Activated CD4-positive, alpha-beta T cell treated with anti-CD3 and anti-CD28 coated beads for 4 hours (primary cell): ENCODE measurements around the gene TSNAXIP1.
A peak's percentile ranks its signal among the peaks of the same experiment; 100 is the strongest.

ENCODE experiments used
- DNase-seq, 2 donors: peaks; one replicate each; pipeline ENCODE4 v3.0.0-alpha.2; 2020

The TSNAXIP1 gene, protein sequence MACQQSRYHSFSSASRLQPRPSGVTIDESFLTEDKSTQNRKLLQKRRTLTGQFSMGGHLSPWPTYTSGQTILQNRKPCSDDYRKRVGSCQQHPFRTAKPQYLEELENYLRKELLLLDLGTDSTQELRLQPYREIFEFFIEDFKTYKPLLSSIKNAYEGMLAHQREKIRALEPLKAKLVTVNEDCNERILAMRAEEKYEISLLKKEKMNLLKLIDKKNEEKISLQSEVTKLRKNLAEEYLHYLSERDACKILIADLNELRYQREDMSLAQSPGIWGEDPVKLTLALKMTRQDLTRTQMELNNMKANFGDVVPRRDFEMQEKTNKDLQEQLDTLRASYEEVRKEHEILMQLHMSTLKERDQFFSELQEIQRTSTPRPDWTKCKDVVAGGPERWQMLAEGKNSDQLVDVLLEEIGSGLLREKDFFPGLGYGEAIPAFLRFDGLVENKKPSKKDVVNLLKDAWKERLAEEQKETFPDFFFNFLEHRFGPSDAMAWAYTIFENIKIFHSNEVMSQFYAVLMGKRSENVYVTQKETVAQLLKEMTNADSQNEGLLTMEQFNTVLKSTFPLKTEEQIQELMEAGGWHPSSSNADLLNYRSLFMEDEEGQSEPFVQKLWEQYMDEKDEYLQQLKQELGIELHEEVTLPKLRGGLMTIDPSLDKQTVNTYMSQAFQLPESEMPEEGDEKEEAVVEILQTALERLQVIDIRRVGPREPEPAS

DNA sequence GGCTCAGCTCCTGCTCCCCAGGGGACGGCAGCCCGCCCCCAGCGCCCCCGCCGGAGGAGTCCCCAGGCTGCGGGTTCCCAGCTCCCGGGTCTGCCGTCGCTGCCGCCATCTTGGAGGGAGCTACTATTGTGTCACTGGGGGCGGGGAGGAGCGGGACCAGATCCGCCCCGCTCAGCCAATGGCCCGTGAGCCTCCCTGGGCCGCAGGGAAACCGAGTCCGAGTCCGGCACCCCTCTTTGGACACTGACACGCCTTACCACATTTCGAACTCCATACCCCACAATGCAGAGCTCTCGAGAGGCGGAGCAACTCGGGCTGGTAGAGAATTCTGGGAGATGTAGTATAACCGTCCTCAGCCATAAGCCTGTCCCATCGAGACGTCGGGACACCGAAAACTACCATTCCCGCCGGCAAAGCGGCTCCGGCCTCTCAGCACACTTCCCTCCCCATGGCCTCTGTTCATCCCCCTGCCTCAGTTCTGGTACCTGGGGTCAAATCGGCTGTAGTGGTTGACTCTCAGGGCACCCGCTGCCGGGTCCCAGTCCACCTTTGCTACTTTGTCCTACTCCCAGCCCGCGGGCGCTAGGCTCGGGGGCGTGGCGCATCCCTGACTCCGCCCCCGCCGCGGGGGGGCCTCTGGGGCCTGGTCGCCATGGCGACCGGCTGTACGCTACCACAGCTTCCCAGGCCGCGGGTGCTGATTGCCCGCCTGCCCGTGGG lies at the start of gene TSNAXIP1, which contains the start of gene RANBP10:
TSNAXIP1 (plus strand) TSS at position 462 of the 720 bp plus-strand sequence. CDS start 261 bp downstream, outside the sequence.
RANBP10 (minus strand) TSS at position 133 of the 720 bp plus-strand sequence; CDS start at position 109, 24 bp downstream.
- peak; percentile 94 to 96 for DNase-seq

DNA sequence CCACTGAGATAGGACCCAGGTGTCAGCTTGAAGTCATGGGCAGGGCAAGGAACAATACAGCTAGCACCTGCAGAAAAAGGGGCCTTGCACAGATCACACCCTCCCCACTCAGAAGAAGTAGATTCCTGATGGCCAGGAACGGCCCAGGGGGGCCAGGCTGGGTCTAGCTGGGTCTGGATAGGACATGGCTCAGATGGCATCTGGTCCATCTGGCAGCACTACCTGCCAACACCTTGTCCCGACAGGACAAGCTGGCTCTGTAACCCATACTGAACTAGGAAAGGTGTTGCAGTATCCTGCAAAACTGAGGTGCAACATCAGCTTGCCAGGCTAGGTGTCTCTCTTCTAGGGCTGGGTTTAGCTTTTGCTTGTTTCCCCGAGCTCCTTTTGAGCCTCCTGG lies 48.7 kb upstream of the TSNAXIP1 start:
- DNase-seq, result no peak

DNA sequence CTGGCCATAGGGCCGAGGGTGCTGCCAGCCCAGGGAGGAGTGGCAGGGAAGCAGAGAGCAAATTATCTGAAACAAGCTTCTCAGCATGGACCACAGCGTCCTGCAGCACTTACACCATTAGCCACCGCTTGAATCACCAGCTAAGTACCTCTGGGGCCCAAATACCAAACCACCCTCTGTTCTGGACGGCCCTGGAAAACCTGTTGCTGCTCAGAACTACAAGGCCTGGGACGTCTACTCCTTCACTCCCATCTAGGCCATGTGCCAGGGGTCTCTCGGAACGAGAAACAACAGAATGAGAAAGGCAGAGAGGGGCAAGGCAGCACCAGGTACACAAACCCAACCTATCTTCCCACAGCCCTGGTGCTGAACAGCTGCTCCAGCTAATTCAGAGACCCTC lies 47.7 kb upstream of the TSNAXIP1 start:
- no peak for DNase-seq

DNA sequence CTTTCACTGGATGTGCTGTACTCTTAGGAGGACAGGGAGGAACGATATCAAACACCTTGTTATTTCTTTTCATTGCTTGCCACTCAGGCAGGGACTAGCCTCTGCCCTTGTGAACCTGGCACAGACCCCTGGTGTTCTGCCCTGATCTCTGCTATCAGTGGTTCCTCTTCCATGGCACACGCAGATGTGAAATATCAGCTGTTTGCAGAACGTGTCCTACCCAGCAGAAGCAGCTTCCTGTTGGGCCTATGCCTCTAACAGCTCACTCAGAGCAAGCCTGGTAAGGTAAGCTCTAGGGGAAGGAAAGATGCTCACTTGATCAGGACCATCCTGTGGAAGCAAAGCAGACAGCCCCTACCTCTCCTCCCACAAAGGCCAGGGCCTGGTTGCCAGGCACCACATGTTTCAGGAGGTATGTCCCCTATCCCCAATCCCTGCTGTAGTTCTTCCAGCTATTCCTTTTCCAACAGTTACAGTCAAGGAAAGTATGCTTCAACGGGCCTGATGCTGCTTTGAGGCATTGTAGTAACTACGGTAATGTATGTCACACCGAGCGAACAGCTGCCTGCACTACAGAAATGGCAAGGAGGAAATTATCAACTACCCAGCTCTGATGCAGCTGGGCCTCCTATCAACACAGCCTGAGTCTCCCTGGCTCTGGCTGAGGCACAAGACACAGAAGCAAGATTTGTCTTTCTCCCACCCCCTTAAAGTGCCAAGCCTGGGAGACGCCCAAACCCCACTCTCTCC lies 46.3 kb upstream of the TSNAXIP1 start:
- no peak for DNase-seq

DNA sequence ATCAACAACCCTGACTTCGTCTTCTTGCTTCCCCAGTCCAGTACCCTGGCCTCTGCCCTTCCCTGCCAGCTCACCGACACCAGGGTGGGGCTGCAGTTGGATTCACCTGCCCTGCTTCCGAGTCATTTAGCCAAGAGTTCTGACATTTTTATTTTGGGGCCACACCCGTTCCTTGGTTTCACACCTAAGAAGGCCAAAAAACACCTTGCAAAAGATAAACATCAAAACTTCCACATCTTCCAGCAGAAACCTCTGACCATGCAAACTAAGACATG lies 45.8 kb upstream of the TSNAXIP1 start:
- DNase-seq, result no peak

DNA sequence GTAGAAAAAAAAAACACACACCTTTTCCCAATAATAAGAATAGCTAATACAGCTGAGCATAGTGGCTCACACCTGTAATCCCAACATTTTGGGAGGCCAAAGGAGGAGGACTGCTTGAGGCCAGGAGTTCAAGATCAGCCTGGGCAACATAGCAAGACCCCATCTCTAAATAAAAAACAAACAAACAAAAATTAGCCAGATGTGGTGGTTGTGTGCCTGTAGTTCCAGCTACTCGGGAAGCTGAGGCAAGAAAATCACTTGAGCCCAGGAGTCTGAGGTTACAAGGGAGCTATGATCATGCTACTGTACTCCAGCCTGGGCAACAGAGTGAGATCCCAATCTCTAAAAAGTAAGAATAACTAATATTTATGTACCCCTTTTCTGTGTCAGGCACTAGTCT lies 44.8 kb upstream of the TSNAXIP1 start:
- DNase-seq, result no peak

DNA sequence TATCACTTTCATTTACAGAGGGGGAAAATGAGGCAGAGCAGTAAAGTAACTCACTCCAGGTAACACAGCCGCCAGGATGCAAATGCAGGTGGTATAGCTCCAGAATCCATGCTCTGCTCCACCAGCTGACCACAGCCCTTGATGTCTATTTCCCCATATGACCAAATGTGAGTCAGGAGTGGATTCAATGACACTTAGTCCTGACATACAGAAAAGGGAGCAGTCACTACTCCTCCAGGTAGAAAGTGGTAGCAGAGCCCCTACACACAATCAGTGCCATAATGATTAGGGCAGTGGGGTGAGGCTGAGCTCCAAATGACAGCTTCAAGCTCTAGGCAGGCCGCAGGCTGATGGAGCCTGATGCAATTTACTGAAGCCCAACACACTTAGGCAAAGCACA lies 44.3 kb upstream of the TSNAXIP1 start:
- DNase-seq, result no peak

DNA sequence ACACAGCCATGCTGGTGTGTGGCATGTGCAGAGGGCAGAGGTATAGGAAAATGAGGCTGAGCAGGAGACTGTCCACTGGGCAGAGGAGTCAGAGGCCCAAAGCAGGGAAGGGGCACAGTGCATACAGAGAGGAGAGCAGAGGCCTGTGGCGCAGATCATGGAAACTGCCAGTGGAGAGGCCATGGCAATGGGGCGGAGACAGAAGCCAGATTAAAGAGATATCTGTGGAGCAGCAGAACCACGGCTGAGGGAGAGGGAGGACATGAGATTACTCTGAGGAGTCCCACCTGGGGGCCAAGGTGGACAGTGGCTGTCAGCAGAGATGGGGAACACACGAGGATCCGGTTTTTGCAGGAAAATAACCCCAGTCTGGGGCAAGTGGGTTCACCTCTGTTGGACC lies 43.6 kb upstream of the TSNAXIP1 start:
- no peak for DNase-seq

DNA sequence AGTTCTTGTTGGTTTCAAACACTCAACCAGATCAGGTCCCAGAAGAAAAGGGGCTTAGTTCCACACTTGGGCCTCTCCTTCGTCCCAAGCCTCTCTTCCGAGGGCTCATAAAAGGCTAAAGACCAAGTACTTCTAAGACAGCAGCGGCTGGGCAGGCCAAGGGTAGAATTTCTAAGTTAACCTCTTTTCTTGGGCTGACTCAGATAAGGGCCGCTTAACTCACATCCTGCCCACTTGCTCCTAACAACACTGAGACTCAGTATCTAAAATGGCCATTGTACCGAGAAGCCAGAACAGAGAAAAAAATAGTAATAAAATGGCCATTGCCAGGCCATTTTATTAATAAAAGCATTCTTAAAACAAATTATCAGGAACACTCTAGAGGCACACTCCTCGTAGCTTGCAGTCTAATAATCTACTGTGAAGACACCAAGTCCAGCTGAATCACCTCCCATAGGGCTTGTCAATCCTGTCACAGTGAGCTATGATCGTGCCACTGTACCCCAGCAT lies 42.5 kb upstream of the TSNAXIP1 start:
- no peak for DNase-seq

DNA sequence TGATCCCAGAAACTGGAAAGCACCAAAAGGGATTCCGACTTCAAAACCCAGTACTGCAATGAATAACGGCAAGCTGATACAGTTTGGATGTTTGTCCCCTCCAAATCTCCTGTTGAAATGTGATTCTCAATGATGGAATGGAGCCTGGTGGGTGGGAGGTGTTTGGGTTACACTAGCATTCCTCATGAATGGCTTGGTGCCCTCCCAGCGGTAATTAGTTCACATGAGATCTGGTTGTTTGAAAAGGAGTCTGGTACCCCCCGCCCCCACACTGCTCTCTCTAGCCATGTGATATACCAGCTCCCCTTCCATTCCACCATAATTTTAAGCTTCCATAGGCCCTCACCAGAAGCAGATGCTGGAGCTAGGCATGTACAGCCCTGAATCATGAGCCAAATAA lies 40.4 kb upstream of the TSNAXIP1 start:
- no peak for DNase-seq

DNA sequence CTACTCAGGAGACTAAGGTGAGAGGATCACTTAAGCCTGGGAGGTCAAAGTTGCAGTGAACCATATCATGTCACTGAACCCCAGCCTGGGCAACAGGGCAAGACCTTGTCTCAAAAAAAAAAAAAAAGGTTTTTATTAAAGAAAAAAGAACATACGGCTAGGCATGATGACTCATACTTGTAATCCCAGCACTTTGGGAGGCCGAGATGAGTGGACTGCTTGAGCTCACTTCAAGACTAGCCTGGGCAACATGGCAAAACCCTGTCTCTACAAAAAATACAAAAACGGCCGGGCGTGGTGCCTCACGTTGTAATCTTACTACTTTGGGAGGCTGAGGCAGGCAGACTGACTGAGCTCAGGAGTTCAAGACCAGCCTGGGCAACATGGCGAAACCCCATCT lies 38.7 kb upstream of the TSNAXIP1 start:
- DNase-seq, result no peak

DNA sequence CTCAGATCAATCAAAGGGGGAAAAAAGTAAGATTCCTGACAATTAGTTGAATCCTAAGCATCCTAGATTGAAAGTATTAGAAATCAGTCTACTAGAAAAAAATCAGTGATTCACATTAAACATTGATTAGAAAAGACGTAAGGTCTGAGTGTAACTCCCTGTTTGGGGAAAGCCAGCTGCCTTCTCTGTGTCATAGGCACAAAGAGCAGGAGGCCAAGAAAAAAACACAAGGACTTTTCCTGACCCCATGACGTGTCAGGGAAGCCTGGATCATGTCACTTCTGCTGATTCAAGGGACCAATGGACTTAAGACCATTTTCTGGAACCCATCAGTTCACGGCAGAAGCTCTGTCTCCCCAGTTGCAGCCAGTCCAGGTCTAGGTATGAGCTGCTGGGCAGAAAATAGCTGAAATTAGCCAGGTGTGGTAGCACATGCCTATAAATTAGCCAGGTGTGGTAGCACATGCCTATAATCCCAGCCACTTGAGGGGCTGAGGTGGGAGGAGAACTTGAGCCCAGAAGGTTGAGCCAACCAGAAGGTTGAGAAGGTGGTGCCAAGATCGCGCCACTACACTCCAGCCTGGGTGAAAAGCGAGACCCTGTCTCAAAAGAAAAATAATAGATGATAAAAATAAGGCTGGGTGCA lies 36.2 kb upstream of the TSNAXIP1 start:
- DNase-seq, result no peak

DNA sequence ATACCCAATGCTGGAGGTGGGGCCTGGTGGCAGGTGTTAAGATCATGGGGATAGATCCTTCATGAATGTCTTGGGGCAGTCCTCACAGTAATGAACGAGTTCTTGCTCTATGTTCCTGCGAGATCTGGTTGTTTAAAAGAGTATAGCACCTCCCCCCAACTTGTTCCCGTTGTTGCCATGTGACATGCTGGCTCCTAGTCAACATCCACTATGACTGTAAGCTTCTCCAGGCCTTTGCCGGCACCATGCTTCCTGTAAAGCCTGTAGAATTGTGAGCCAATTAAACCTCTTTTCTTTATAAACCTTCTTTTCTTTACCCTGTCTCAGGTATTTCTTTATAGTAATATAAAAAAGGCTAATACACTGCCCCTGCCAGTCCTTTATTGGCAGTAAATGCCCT lies 33.6 kb upstream of the TSNAXIP1 start:
- no peak for DNase-seq

DNA sequence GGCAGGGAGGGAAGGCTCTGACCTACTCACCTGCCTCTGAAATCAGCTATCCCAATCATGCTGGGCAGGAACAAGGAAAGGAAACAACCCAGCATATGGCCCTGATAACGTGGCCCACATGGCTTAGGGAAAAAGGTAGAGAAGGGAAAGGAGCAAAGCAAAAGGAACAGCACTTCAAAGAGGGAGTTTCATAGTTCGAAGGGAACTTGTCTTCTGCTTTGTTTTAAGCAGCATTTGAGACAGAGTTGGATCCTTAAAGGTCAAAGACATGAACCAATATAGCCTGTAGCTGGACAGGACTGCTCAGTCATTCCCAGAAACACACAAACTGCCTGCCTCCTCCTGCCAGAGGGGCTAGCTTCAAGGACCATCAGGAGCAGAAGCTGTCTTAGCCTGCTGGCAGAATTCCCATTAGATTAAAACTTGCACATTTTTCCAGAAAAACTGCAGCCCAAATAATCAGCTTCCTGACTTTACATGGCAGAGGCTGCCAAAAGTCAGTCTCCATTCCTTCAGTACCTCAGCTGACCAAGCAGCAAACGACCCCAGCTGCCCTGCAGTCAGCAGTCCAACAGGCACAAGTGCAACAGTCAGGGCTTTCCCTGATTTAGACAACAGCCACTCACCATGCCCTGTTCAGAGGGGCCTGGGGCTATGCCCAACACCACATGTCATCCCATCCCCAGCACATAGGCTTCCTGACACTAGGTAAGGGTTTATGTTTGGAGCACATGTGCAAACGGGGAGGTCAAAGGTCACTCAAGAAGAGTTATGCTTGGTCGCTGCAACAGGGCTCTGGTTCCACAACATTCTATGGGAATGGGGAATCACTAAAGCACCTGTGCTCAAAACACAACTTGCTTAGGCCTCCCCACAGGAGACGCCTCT lies 32.9 kb upstream of the TSNAXIP1 start:
- DNase-seq, result no peak

DNA sequence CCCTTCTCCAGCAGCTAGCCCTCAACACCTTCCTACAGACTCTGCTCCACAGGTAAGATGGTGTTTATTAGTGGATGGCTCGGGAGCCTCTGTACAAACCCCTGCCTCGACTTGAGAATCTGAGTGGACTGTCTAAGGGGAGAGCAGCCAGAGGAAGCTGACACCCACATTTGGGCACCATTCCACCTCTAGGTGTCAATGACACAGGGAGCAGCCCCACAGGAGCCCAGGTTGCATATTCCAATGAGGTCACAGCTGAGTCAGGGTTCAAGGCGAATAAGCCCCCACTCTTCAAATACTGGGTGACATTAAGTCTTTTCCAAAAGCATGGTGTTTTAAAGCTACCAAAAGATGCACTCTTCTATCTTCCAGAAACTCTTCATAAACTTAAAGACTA lies 32.2 kb upstream of the TSNAXIP1 start:
- DNase-seq, result no peak

DNA sequence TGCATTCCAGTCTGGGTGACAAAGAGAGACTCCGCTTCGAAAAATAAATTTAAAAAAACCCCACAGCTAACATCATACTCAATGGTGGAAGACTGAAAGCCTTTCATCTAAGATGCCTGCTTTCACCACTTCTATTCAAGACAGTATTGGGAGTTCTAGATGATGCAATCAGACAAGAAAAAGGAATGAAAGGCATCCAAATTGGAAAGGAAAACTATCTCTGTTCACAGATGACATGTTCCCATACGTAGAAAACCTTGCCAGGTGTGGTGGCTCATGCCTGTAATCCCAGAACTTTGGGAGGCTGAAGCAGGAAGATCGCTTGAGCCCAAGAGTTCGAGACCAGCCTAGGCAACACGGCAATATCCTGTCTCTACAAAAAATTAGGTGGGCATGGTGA lies 31.4 kb upstream of the TSNAXIP1 start:
- DNase-seq, result no peak

DNA sequence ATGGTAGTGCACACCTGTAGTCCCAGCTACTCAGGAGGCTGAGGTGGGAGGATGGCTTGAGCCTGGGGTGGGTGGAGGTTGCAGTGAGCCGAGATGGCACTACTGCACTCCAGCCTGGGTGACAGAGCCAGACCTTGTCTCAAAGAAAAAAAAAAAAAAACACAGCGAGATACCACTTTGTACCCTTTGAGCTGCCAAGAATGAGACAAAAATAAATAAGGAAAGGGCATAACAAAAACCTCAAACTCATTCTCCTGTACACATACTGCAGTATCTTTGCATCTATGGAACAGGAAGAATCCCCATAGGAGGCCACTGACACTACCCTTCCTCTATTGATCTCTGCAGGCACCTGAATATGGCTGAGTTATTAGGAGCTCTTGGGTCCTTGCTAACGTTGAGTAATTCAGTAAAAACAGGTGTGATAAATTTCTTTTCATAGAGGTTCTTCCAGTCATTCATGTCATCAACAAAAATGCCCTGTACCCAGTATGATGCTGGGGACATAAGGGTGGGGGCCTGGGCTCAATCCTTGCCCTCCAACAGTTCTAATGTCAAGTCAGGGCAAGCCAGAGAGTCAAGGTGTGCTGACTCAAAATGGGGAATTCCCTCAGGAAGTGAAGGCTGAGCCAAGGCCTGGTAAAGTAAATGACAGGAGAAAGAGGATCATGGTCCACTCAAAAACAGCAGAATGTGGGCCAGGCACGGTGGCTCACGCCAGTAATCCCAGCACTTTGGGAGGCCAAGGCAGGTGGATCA lies 27.3 kb upstream of the TSNAXIP1 start:
- DNase-seq, result no peak

DNA sequence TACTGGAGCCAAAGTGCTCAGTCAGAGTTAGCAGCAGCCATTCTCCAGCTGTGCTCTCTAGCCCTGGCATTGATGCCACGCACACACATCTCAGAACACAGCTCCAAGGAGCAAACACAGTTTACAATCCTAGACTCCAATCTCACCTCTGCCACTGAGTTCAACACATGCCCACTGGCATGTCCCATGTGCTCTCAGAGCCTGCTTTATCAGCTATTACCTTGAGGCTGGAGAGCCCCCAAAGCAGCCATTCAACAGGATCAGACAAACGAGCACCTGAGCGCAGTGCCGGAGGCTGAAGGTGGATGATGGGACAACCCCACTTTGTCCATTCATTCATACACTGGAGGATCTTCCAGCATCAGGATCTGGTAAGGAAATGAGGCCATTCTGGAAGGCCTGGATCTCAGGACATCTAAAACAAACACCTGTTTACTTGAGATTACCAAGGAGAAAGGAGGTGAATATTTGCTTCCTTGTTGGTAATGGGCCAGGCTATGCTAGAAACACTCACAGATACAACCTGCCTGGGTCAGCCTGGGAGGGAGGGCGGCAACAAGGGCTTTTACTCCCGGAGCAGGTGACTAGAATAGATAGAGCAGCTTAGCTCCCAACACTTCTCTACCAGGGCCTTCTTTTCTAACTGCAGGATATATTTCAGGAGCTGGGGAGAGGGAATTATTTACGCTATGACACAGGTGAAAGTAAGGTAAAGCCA lies 25.7 kb upstream of the TSNAXIP1 start:
- peak in 1 of 2 donors; percentile 16 for DNase-seq

DNA sequence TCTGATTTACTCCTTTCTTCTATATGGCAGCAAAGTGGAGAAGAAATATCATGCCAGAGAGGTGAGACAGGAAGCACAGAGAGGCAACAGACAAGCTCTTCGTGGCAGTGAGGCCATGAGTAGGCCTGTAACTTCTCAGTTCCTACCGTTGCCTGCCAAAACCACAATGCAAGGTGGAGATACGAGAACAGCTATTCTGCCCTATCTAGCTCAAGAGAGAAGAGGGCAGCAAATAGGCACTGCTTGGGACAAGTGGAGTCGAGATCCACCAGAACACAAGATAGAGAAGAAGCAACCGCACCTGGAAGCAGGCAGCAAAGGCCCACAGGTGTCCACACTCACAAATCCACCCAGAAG lies 25.1 kb upstream of the TSNAXIP1 start:
- no peak for DNase-seq
